ENCODE measurements around the gene RECK. TPM values are rescaled to one million over a fixed set of nuclear protein-coding genes. Genes with fewer than 3 reads are reported as not detected.
A peak's percentile ranks its signal among the peaks of the same experiment; 100 is the strongest.

RECK gene
- total RNA-seq, 4 donors from 2014 or later: 15.6 to 24.1 (median 18.7) TPM

- peak; percentile 48 to 96 for TF ChIP-seq EP300 (IDR thresholded peaks at IDR 0.05)
- TF ChIP-seq CTCF (IDR thresholded peaks at IDR 0.05): no peak
- TF ChIP-seq POLR2A (IDR thresholded peaks at IDR 0.05): no peak
- Histone ChIP-seq H3K4me1 (peaks cover 0 to 21% (median 3%) of the 10 kb centered on the region in 4 donors), H3K4me3 (no peak overlapping the region), H3K27me3 (no peaks in the 10 kb centered on the region), H3K27ac (peak overlapping the region; percentile 22 to 82 (median 50)), H3K36me3 (no peaks in the 10 kb centered on the region), H3K9me3 (no peaks in the 10 kb centered on the region)
- 53 to 57% methylated on average over 3 of the region's 3 CpGs for WGBS, 2 donors
- DNase-seq (ENCODE audit: low spot score in 2 of 2): peak in 1 of 2 donors; percentile 44
Observed at GRCh38 chr9:36029765-36030528, 6.8 kb upstream of the RECK start.

GRCh38 chr9:36030871-36031270 lies 5.8 kb upstream of the RECK start:
- H3K4me1 ChIP-seq: peaks cover 0 to 22% (median 3%) of the 10 kb centered on the region in 4 donors
- H3K27ac ChIP-seq: peak overlapping the region in 1 of 4 donors; percentile 75
- no peaks in the 10 kb centered on the region for H3K27me3 ChIP-seq
- H3K9me3 ChIP-seq: no peaks in the 10 kb centered on the region
- no peak for DNase-seq (ENCODE audit: low spot score in 2 of 2)
- H3K4me3 ChIP-seq: no peak overlapping the region
- TF ChIP-seq EP300 (IDR thresholded peaks at IDR 0.05): no peak
- TF ChIP-seq CTCF (IDR thresholded peaks at IDR 0.05): no peak
- no peak for TF ChIP-seq POLR2A (IDR thresholded peaks at IDR 0.05)
- 83 to 86% methylated on average over 3 of the region's 3 CpGs for WGBS, 2 donors
- no peaks in the 10 kb centered on the region for H3K36me3 ChIP-seq

- no peaks in the 10 kb centered on the region for H3K36me3 ChIP-seq
- DNase-seq (ENCODE audit: low spot score in 2 of 2): no peak
- H3K27me3 ChIP-seq: no peaks in the 10 kb centered on the region
- H3K4me3 ChIP-seq: no peak overlapping the region
- no peak for TF ChIP-seq POLR2A (IDR thresholded peaks at IDR 0.05)
- TF ChIP-seq CTCF (IDR thresholded peaks at IDR 0.05): no peak
- no peak for TF ChIP-seq EP300 (IDR thresholded peaks at IDR 0.05)
- H3K27ac ChIP-seq: peak overlapping the region in 1 of 4 donors; percentile 40
- H3K9me3 ChIP-seq: no peaks in the 10 kb centered on the region
- H3K4me1 ChIP-seq: peaks cover 0 to 29% (median 6%) of the 10 kb centered on the region in 4 donors
- WGBS, 2 donors: 75 to 76% methylated on average over 6 of the region's 6 CpGs
Observed at GRCh38 chr9:36031774-36032555, 4.7 kb upstream of the RECK start.

- no peak overlapping the region for H3K4me3 ChIP-seq
- peaks cover 0 to 36% (median 7%) of the 10 kb centered on the region in 4 donors for H3K4me1 ChIP-seq
- TF ChIP-seq EP300 (IDR thresholded peaks at IDR 0.05) (no peak), POLR2A (IDR thresholded peaks at IDR 0.05) (no peak), CTCF (IDR thresholded peaks at IDR 0.05) (no peak)
- no peak overlapping the region for H3K27ac ChIP-seq
- no peaks in the 10 kb centered on the region for H3K9me3 ChIP-seq
- no peaks in the 10 kb centered on the region for H3K27me3 ChIP-seq
- DNase-seq (ENCODE audit: low spot score in 2 of 2): no peak
- no peaks in the 10 kb centered on the region for H3K36me3 ChIP-seq
- WGBS, 2 donors: 93% methylated on average over 3 of the region's 3 CpGs
Observed at GRCh38 chr9:36033788-36034187, 2.9 kb upstream of the RECK start.

GRCh38 chr9:36034234-36034633 lies 2.5 kb upstream of the RECK start:
- no peaks in the 10 kb centered on the region for H3K27me3 ChIP-seq
- TF ChIP-seq CTCF (IDR thresholded peaks at IDR 0.05) (no peak), POLR2A (IDR thresholded peaks at IDR 0.05) (no peak), EP300 (IDR thresholded peaks at IDR 0.05) (no peak)
- DNase-seq (ENCODE audit: low spot score in 2 of 2): no peak
- no peak overlapping the region for H3K4me3 ChIP-seq
- H3K4me1 ChIP-seq: peaks cover 0 to 36% (median 9%) of the 10 kb centered on the region in 4 donors
- H3K36me3 ChIP-seq: no peaks in the 10 kb centered on the region
- no peak overlapping the region for H3K27ac ChIP-seq
- no peaks in the 10 kb centered on the region for H3K9me3 ChIP-seq
- WGBS, 2 donors: 81 to 89% methylated on average over 5 of the region's 5 CpGs

All from tibial nerve (tissue), 4 donors.